IMR-90 (cell line): ENCODE data around the gene FAAP100. TPM values are rescaled to one million over a fixed set of nuclear protein-coding genes. Genes with fewer than 3 reads are reported as not detected.

Experiments used
- ATAC-seq: fragments of 200-7000 bp; cut with Tn5 transposase; 2 replicates; pipeline ENCODE4 v1.9.1; 2020; ENCODE audit warnings: low read depth, mild to moderate bottlenecking, moderate library complexity
- BruUV-seq: library from RNA; stranded (reverse); fragments of 400-500 nt; replicated peaks from 2 replicates; lab custom pipeline; 2021; lab: Mats Ljungman, UMichigan
- CTCF ChIA-PET: fragments of 300-600 bp; formaldehyde crosslinking; extraction: SDS; loops from one replicate; lab custom pipeline; 2021; ENCODE audit warnings: antibody characterized with exemption; lab: Yijun Ruan, JAX
- POLR2A ChIA-PET: fragments of 300-600 bp; sonication (Branson Sonifier 250); formaldehyde crosslinking; loops from one replicate; lab custom pipeline; 2022; ENCODE audit warnings: antibody characterized with exemption; ENCODE audit not compliant: unreplicated experiment; lab: Charles Lee
- DNase-seq: peaks from one replicate; pipeline ENCODE4 v3.0.0; 2013
- H2AFZ ChIP-seq: replicated peaks from 2 replicates; pipeline ENCODE3; 2013; ENCODE audit warnings: low read length, mild to moderate bottlenecking; ENCODE audit not compliant: poor library complexity
- H2AK5ac ChIP-seq: 2 replicates; pipeline ENCODE4 v1.6.1; 2013; ENCODE audit warnings: low read depth, low read length, inconsistent platforms
- H2AK9ac ChIP-seq: replicated peaks from 2 replicates; pipeline ENCODE3; 2013; ENCODE audit warnings: mild to moderate bottlenecking, low read depth, low read length, moderate library complexity; ENCODE audit not compliant: poor library complexity
- H2BK120ac ChIP-seq: 2 replicates; pipeline ENCODE4 v1.6.1; 2013; ENCODE audit warnings: low read depth, low read length, inconsistent platforms
- H2BK15ac ChIP-seq: 3 replicates; pipeline ENCODE4 v1.6.1; 2013; ENCODE audit warnings: low read depth, low read length, inconsistent platforms
- H2BK20ac ChIP-seq: 2 replicates; pipeline ENCODE4 v1.6.1; 2013; ENCODE audit warnings: low read depth, mild to moderate bottlenecking, inconsistent platforms, low read length, moderate library complexity
- H2BK5ac ChIP-seq: 2 replicates; pipeline ENCODE4 v1.6.1; 2013; ENCODE audit warnings: mild to moderate bottlenecking, low read depth, low read length, inconsistent platforms; ENCODE audit not compliant: poor library complexity, severe bottlenecking
- H3K14ac ChIP-seq: replicated peaks from 2 replicates; pipeline ENCODE4 v1.6.1; 2013; ENCODE audit warnings: low read depth, low read length, inconsistent platforms
- H3K18ac ChIP-seq: 2 replicates; pipeline ENCODE4 v1.6.1; 2013; ENCODE audit warnings: low read depth, low read length, control low read depth
- H3K23ac ChIP-seq: 2 replicates; pipeline ENCODE4 v1.6.1; 2013; ENCODE audit warnings: low read depth, low read length, inconsistent platforms
- H3K27ac ChIP-seq: 2 replicates; pipeline ENCODE4 v1.5.1; 2013; ENCODE audit warnings: mild to moderate bottlenecking, control low read depth, low read length; ENCODE audit not compliant: insufficient read depth
- H3K27me3 ChIP-seq: 2 replicates; pipeline ENCODE4 v1.6.1; 2013; ENCODE audit warnings: low read length; ENCODE audit not compliant: control insufficient read depth, insufficient read depth
- H3K36me3 ChIP-seq: 2 replicates; pipeline ENCODE4 v1.6.1; 2013; ENCODE audit warnings: low read length, mixed read lengths; ENCODE audit not compliant: control insufficient read depth, insufficient read depth
- H3K4ac ChIP-seq: 2 replicates; pipeline ENCODE4 v1.6.1; 2013; ENCODE audit warnings: low read depth, low read length, inconsistent platforms
- H3K4me1 ChIP-seq: 2 replicates; pipeline ENCODE4 v1.6.1; 2013; ENCODE audit warnings: low read length, mixed read lengths; ENCODE audit not compliant: control insufficient read depth, insufficient read depth
- H3K4me2 ChIP-seq: 2 replicates; pipeline ENCODE4 v1.6.1; 2013; ENCODE audit warnings: low read depth, mild to moderate bottlenecking, control low read depth, low read length, moderate library complexity
- H3K4me3 ChIP-seq: 2 replicates; pipeline ENCODE4 v1.5.1; 2013; ENCODE audit warnings: low read depth, mild to moderate bottlenecking, control low read depth, low read length, moderate library complexity; ENCODE audit not compliant: insufficient read depth
- H3K56ac ChIP-seq: 2 replicates; pipeline ENCODE4 v1.6.1; 2013; ENCODE audit warnings: low read length, inconsistent platforms; ENCODE audit not compliant: insufficient read depth; ENCODE audit errors: extremely low read depth
- H3K79me1 ChIP-seq, 2 experiments: 2 replicates each; pipeline ENCODE4 v1.6.1; 2013; ENCODE audit warnings: low read length in 2 of 2, inconsistent platforms in 1 of 2, low read depth in 1 of 2
- H3K9ac ChIP-seq: 2 replicates; pipeline ENCODE4 v1.6.1; 2013; ENCODE audit warnings: low read depth, low read length, control low read depth
- H3K9me1 ChIP-seq: 2 replicates; pipeline ENCODE4 v1.6.1; 2013; ENCODE audit warnings: low read length, inconsistent platforms; ENCODE audit not compliant: insufficient read depth
- H3K9me3 ChIP-seq: 2 replicates; pipeline ENCODE4 v1.6.1; 2013; ENCODE audit warnings: low read length; ENCODE audit not compliant: control insufficient read depth, insufficient read depth
- H4K20me1 ChIP-seq: 2 replicates; pipeline ENCODE4 v1.6.1; 2013; ENCODE audit warnings: low read length, inconsistent platforms; ENCODE audit not compliant: insufficient read depth
- H4K5ac ChIP-seq: 2 replicates; pipeline ENCODE4 v1.6.1; 2013; ENCODE audit warnings: mild to moderate bottlenecking, low read depth, low read length, control low read depth
- H4K8ac ChIP-seq, 2 experiments: 2 replicates each; pipeline ENCODE4 v1.6.1; 2013; ENCODE audit warnings: low read depth in 2 of 2, low read length in 2 of 2, control low read depth in 1 of 2, inconsistent platforms in 1 of 2
- H4K91ac ChIP-seq: 2 replicates; pipeline ENCODE4 v1.6.1; 2013; ENCODE audit warnings: low read depth, low read length, inconsistent platforms; ENCODE audit not compliant: insufficient read depth
- BHLHE40 ChIP-seq: fragments of 150-350 bp; IDR thresholded peaks from 2 replicates; pipeline ENCODE4 v1.6.1; 2016; ENCODE audit warnings: mild to moderate bottlenecking, low read depth, low read length
- CEBPB ChIP-seq: IDR thresholded peaks from 2 replicates; pipeline ENCODE4 v1.6.1; 2012; ENCODE audit warnings: low read depth, low read length, improper control_type of control experiment
- CHD1 ChIP-seq: IDR thresholded peaks from 2 replicates; pipeline ENCODE4 v1.6.1; 2012; ENCODE audit warnings: low read depth, low read length, improper control_type of control experiment
- ELK1 ChIP-seq: fragments of 150-350 bp; IDR thresholded peaks from 2 replicates; pipeline ENCODE4 v1.6.1; 2016; ENCODE audit warnings: low read depth, mild to moderate bottlenecking, low read length, moderate library complexity, borderline replicate concordance
- FOS ChIP-seq: fragments of 150-350 bp; IDR thresholded peaks from 2 replicates; pipeline ENCODE4 v1.6.1; 2016; ENCODE audit warnings: low read depth, low read length
- MAFK ChIP-seq: IDR thresholded peaks from 2 replicates; pipeline ENCODE4 v1.6.1; 2012; ENCODE audit warnings: low read depth, low read length, improper control_type of control experiment
- MAZ ChIP-seq: IDR thresholded peaks from 2 replicates; pipeline ENCODE4 v1.6.1; 2012; ENCODE audit warnings: low read depth, mild to moderate bottlenecking, low read length, improper control_type of control experiment, moderate library complexity, borderline replicate concordance
- MXI1 ChIP-seq: IDR thresholded peaks from 2 replicates; pipeline ENCODE4 v1.6.1; 2012; ENCODE audit warnings: low read depth, mild to moderate bottlenecking, low read length, moderate library complexity, borderline replicate concordance
- NFE2L2 ChIP-seq: fragments of 150-350 bp; IDR thresholded peaks from 2 replicates; pipeline ENCODE4 v1.6.1; 2016; ENCODE audit warnings: low read depth, mild to moderate bottlenecking, low read length
- RAD21 ChIP-seq: IDR thresholded peaks from 2 replicates; pipeline ENCODE4 v1.6.1; 2012; ENCODE audit warnings: low read length, improper control_type of control experiment
- RCOR1 ChIP-seq: IDR thresholded peaks from 2 replicates; pipeline ENCODE4 v1.6.1; 2012; ENCODE audit warnings: mild to moderate bottlenecking, low read length, improper control_type of control experiment; ENCODE audit not compliant: insufficient replicate concordance
- RFX5 ChIP-seq: IDR thresholded peaks from 2 replicates; pipeline ENCODE4 v1.8.0; 2012; ENCODE audit warnings: low read depth, mild to moderate bottlenecking, low read length, moderate library complexity
- SMC3 ChIP-seq: fragments of 150-350 bp; IDR thresholded peaks from 2 replicates; pipeline ENCODE4 v1.6.1; 2016; ENCODE audit warnings: low read depth, mild to moderate bottlenecking, antibody characterized with exemption, low read length, moderate library complexity
- WGBS, 2 experiments: methylation state at CpG; one replicate each; pipeline versions ENCODE4 v1.1.5 to v1.1.7; 2013; ENCODE audit warnings: missing lambda C conversion rate in 2 of 2; ENCODE audit not compliant: insufficient read length in 1 of 2; ENCODE audit errors: extremely low coverage in 2 of 2; 5-methylcytosine and 5-hydroxymethylcytosine counted together
- dilution Hi-C: fragments of 300-500 bp; cut with HindIII; formaldehyde crosslinking; loops from one replicate; pipeline ENCODE4 v1.14.3; 2018; ENCODE audit warnings: low sequenced_read_pairs; ENCODE audit not compliant: unreplicated experiment
- in situ Hi-C: fragments of 300-500 bp; cut with MboI; formaldehyde crosslinking; loops from 3 replicates; pipeline ENCODE4 v1.14.3; 2019; ENCODE audit warnings: low sequenced_read_pairs, inconsistent platforms, mixed read lengths
- intact Hi-C: fragments of 100-400 bp; cut with micrococcal nuclease; formaldehyde crosslinking; loops from 2 replicates; pipeline ENCODE4 v1.10.0; 2022
- polyA plus RNA-seq, 3 experiments: library from polyadenylated mRNA; depleted of rRNA; stranded (reverse); fragments of >200 nt; gene quantifications; 2 replicates each; pipeline ENCODE4 v1.2.3, GENCODE V29; 2012; ENCODE audit warnings: low replicate concordance in 1 of 3
- total RNA-seq: library from RNA; depleted of rRNA; stranded (reverse); fragments of >200 nt; gene quantifications from 2 replicates; pipeline ENCODE4 v1.2.3, GENCODE V29; 2012
- TF ChIP-seq, protein P1 (sequence below): conservative IDR thresholded peaks from 2 replicates; pipeline ENCODE4 v1.5.1; 2012; ENCODE audit warnings: mild to moderate bottlenecking, low read depth, low read length, improper control_type of control experiment

Gene FAAP100
- total and polyA plus RNA-seq, 2 of the 4 experiments (the other 2 are of a cell fraction) = 7.9 to 24.8 TPM

DNA sequence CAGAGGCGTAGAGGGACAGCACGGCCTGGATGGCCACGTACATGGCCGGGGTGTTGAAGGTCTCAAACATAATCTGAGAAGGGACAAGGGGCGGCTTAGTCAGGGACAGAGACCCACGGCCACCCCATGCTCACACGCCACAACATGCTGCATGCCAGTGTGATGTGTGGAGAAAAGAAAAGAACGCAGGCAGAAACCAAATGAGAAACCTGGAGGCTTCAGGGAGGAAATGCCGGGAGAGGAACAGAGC is 40.7 kb downstream of the FAAP100 start:
- H3K14ac ChIP-seq = peak overlapping the region; percentile 93
- no peak overlapping the region for H2BK20ac ChIP-seq
- peak overlapping the region; percentile 69 for H3K4ac ChIP-seq
- no peaks in the 10 kb centered on the region for H3K9me1 ChIP-seq
- dilution Hi-C loops = no loop called here
- peaks cover 0 to 49% of the 10 kb centered on the region in 2 experiments; a peak in 2 of 4 replicates for H3K79me1 ChIP-seq
- H2AK9ac ChIP-seq = peak overlapping the region; percentile 85
- ChIA-PET POLR2A (interaction anchor here (0.6 to 1.1 kb wide), 4 partner anchors 11 to 37 kb away, joined by 3 to 4 read pairs (median 3); no protein-coding TSS in a partner anchor), CTCF (no interaction called here)
- peak overlapping the region; percentile 70 for H3K4me2 ChIP-seq
- H3K4me3 ChIP-seq = peak overlapping the region; percentile 79
- H3K18ac ChIP-seq = no peak overlapping the region; the same call in 1 of the 2 replicates
- H3K9ac ChIP-seq = peak overlapping the region; percentile 98
- H2BK15ac ChIP-seq = no peak overlapping the region
- H2BK5ac ChIP-seq = peak overlapping the region; percentile 75
- no peak overlapping the region for H4K91ac ChIP-seq
- peak overlapping the region; percentile 75 for H2AFZ ChIP-seq
- no peaks in the 10 kb centered on the region for H3K27me3 ChIP-seq
- H4K8ac ChIP-seq = no peak overlapping the region
- in situ Hi-C loops = no loop called here
- peak overlapping the region; percentile 88 for H3K56ac ChIP-seq
- H3K23ac ChIP-seq = peak overlapping the region; percentile 86
- H4K20me1 ChIP-seq = peaks cover 63% of the 10 kb centered on the region
- no peak for TF ChIP-seq SMC3
- TF ChIP-seq RAD21 = no peak
- TF ChIP-seq RFX5 = no peak
- TF ChIP-seq BHLHE40 = no peak
- no peak for TF ChIP-seq FOS
- TF ChIP-seq MAZ = no peak
- TF ChIP-seq CHD1 = no peak
- no peak for TF ChIP-seq MAFK
- no peak for TF ChIP-seq MXI1
- TF ChIP-seq NFE2L2 = no peak
- TF ChIP-seq, protein P1, sequence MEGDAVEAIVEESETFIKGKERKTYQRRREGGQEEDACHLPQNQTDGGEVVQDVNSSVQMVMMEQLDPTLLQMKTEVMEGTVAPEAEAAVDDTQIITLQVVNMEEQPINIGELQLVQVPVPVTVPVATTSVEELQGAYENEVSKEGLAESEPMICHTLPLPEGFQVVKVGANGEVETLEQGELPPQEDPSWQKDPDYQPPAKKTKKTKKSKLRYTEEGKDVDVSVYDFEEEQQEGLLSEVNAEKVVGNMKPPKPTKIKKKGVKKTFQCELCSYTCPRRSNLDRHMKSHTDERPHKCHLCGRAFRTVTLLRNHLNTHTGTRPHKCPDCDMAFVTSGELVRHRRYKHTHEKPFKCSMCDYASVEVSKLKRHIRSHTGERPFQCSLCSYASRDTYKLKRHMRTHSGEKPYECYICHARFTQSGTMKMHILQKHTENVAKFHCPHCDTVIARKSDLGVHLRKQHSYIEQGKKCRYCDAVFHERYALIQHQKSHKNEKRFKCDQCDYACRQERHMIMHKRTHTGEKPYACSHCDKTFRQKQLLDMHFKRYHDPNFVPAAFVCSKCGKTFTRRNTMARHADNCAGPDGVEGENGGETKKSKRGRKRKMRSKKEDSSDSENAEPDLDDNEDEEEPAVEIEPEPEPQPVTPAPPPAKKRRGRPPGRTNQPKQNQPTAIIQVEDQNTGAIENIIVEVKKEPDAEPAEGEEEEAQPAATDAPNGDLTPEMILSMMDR = no peak
- TF ChIP-seq CEBPB = no peak
- TF ChIP-seq RCOR1 = no peak
- no peak for TF ChIP-seq ELK1
- H3K36me3 ChIP-seq = peaks cover 37% of the 10 kb centered on the region
- H2BK120ac ChIP-seq = no peak overlapping the region
- WGBS, 2 experiments = 0% methylated on average over 1 of the region's 9 CpGs; no CpG with 5 or more reads in 1 of the 2 experiments
- peaks cover 4% of the 10 kb centered on the region for H3K4me1 ChIP-seq
- H3K9me3 ChIP-seq = no peaks in the 10 kb centered on the region
- ATAC-seq (no peak), DNase-seq (peak; percentile 35)
- H2AK5ac ChIP-seq = no peak overlapping the region
- no peak overlapping the region for H4K5ac ChIP-seq
- peak overlapping the region; percentile 89 for H3K27ac ChIP-seq
- intact Hi-C loops = no loop called here
- BruUV-seq = no TSS peak
